A549 (cell line): ENCODE results near the gene HPGD. TPM values are rescaled to one million over a fixed set of nuclear protein-coding genes. Genes with fewer than 3 reads are reported as not detected.
A peak's percentile ranks its signal among the peaks of the same experiment; 100 is the strongest.

Experiments used
- ATAC-seq, 2 experiments: fragments of 200-7000 bp in 1 of 2; fragments of >200 bp in 1 of 2; cut with Nextera tagmentation in 1 of 2; cut with Tn5 transposase in 1 of 2; 3 replicates each; pipeline versions ENCODE4 v1.8.0 to v1.9.1; 2018 to 2020; ENCODE audit warnings: mild to moderate bottlenecking in 1 of 2, moderate library complexity in 1 of 2
- CTCF ChIA-PET: fragments of 300-600 bp; sonication (Branson Sonifier 250); formaldehyde crosslinking; extraction: SDS; loops from one replicate; lab custom pipeline; 2021; ENCODE audit warnings: antibody characterized with exemption, inconsistent platforms; lab: Yijun Ruan, JAX
- POLR2A ChIA-PET: fragments of 350-600 bp; formaldehyde crosslinking; extraction: SDS; loops from one replicate; lab custom pipeline; 2021; ENCODE audit warnings: antibody characterized with exemption, inconsistent platforms; lab: Yijun Ruan, JAX
- DNase-seq, 2 experiments: peaks; one replicate each; pipeline versions ENCODE4 v3.0.0 to v3.0.0-alpha.2; 2011 to 2016; ENCODE audit warnings: low read depth in 1 of 2, low spot score in 1 of 2
- FAIRE-seq: peaks from 2 replicates; lab custom pipeline; 2011; peaks lifted over from hg19 to GRCh38; lab: Jason Lieb, UNC
- H3K27ac ChIP-seq, 2 experiments: fragments of >200 bp; sonication (Bioruptor Twin); formaldehyde crosslinking; 3 replicates each; pipeline ENCODE4 v1.5.1; 2016 to 2017
- H3K4me1 ChIP-seq: fragments of >200 bp; sonication (Bioruptor Twin); formaldehyde crosslinking; 3 replicates; pipeline ENCODE4 v1.6.1; 2016
- H3K4me2 ChIP-seq: fragments of >200 bp; sonication (Bioruptor Twin); formaldehyde crosslinking; 3 replicates; pipeline ENCODE4 v1.6.1; 2016
- H3K4me3 ChIP-seq: fragments of >200 bp; sonication (Bioruptor Twin); formaldehyde crosslinking; 3 replicates; pipeline ENCODE4 v1.5.1; 2016
- H3K9me3 ChIP-seq: fragments of >200 bp; sonication (Bioruptor Twin); formaldehyde crosslinking; 3 replicates; pipeline ENCODE4 v1.6.1; 2016
- CBX2 ChIP-seq: fragments of 200-600 bp; sonication (generic); IDR thresholded peaks from 2 replicates; pipeline ENCODE4 v1.6.1; 2016; ENCODE audit warnings: low read depth, mild to moderate bottlenecking, borderline replicate concordance
- CEBPB ChIP-seq, 2 experiments: fragments of >200 bp in 1 of 2; sonication (Bioruptor Twin) in 1 of 2; formaldehyde crosslinking in 1 of 2; IDR thresholded peaks; 2 replicates each; pipeline ENCODE4 v1.6.1; 2012 to 2016
- CHD4 ChIP-seq: fragments of 200-600 bp; sonication (generic); IDR thresholded peaks from 2 replicates; pipeline ENCODE4 v1.6.1; 2016; ENCODE audit warnings: antibody characterized with exemption, mild to moderate bottlenecking, borderline replicate concordance
- EHF ChIP-seq: fragments of 250-450 bp; sonication (Bioruptor Pico); IDR thresholded peaks from 2 replicates; pipeline ENCODE4 v1.5.0; 2020; ENCODE audit warnings: mild to moderate bottlenecking
- EP300 ChIP-seq, 2 experiments: fragments of >200 bp; sonication (Bioruptor Twin); formaldehyde crosslinking; IDR thresholded peaks; 2 replicates in 1 of 2; 3 replicates in 1 of 2; pipeline ENCODE4 v1.6.1; 2016 to 2017
- FOSB ChIP-seq: fragments of 250-450 bp; sonication (Bioruptor Pico); IDR thresholded peaks from 2 replicates; pipeline ENCODE4 v1.5.0; 2020; ENCODE audit warnings: mild to moderate bottlenecking, moderate library complexity
- FOSL2 ChIP-seq, 2 experiments: fragments of 450-650 bp in 1 of 2; fragments of >200 bp in 1 of 2; sonication (Bioruptor Twin) in 1 of 2; formaldehyde crosslinking; IDR thresholded peaks; 2 replicates each; pipeline versions ENCODE4 v1.5.0 to v1.6.1; 2016 to 2020; ENCODE audit warnings: mild to moderate bottlenecking in 1 of 2, moderate library complexity in 1 of 2
- GATA3 ChIP-seq: IDR thresholded peaks from 2 replicates; pipeline ENCODE4 v1.6.1; 2012; ENCODE audit warnings: borderline replicate concordance
- HOXB13 ChIP-seq: fragments of 250-450 bp; sonication (Bioruptor Pico); IDR thresholded peaks from 2 replicates; pipeline ENCODE4 v1.5.0; 2020; ENCODE audit warnings: low read depth, mild to moderate bottlenecking, moderate library complexity
- HOXB5 ChIP-seq: fragments of 250-450 bp; sonication (Bioruptor Pico); IDR thresholded peaks from 2 replicates; pipeline ENCODE4 v1.5.0; 2020; ENCODE audit warnings: mild to moderate bottlenecking, moderate library complexity
- JUN ChIP-seq, 2 experiments: fragments of >200 bp; sonication (Bioruptor Twin); formaldehyde crosslinking; IDR thresholded peaks; 2 replicates in 1 of 2; 3 replicates in 1 of 2; pipeline ENCODE4 v1.6.1; 2016 to 2017
- JUNB ChIP-seq: fragments of >200 bp; sonication (Bioruptor Twin); formaldehyde crosslinking; IDR thresholded peaks from 2 replicates; pipeline ENCODE4 v1.6.1; 2016
- KDM5A ChIP-seq: fragments of 200-600 bp; sonication (generic); IDR thresholded peaks from 2 replicates; pipeline ENCODE4 v1.6.1; 2016; ENCODE audit warnings: antibody characterized with exemption, mild to moderate bottlenecking
- NFE2L2 ChIP-seq: fragments of 150-350 bp; conservative IDR thresholded peaks from 2 replicates; pipeline ENCODE4 v1.6.1; 2014; ENCODE audit warnings: low read length
- NPAS2 ChIP-seq: fragments of 250-450 bp; sonication (Bioruptor Pico); IDR thresholded peaks from 2 replicates; pipeline ENCODE4 v1.8.0; 2022; ENCODE audit warnings: mild to moderate bottlenecking, moderate library complexity, borderline replicate concordance
- RARB ChIP-seq: fragments of 250-450 bp; sonication (Bioruptor Pico); IDR thresholded peaks from 2 replicates; pipeline ENCODE4 v1.8.0; 2021; ENCODE audit warnings: mild to moderate bottlenecking, moderate library complexity
- RFX5 ChIP-seq: fragments of 450-650 bp; IDR thresholded peaks from 2 replicates; pipeline ENCODE4 v1.7.1; 2014; ENCODE audit warnings: antibody characterized with exemption, mild to moderate bottlenecking, moderate library complexity
- RNF2 ChIP-seq: fragments of 200-600 bp; sonication (generic); IDR thresholded peaks from 2 replicates; pipeline ENCODE4 v1.6.1; 2016; ENCODE audit warnings: low read depth, mild to moderate bottlenecking, antibody characterized with exemption, moderate library complexity, borderline replicate concordance
- SMC3 ChIP-seq: fragments of >200 bp; sonication (Bioruptor Twin); formaldehyde crosslinking; IDR thresholded peaks from 3 replicates; pipeline ENCODE4 v1.6.1; 2018; ENCODE audit warnings: inconsistent platforms
- WGBS: methylation state at CpG from one replicate; pipeline ENCODE4 v1.1.6; 2017; ENCODE audit errors: missing lambda C conversion rate; 5-methylcytosine and 5-hydroxymethylcytosine counted together
- polyA plus RNA-seq, 4 experiments: library from polyadenylated mRNA; depleted of rRNA in 3 of 4; stranded (reverse); fragments of >200 nt; fragmentation: RNase III in 1 of 4; extraction: RNeasy Plus Mini Kit Qiagen cat#74134 plus additional on column Dnase treatment in 1 of 4; gene quantifications; 2 replicates in 3 of 4; 3 replicates in 1 of 4; pipeline ENCODE4 v1.2.3, GENCODE V29; 2011 to 2017
- TF ChIP-seq, protein P1 (sequence below): fragments of >200 bp; sonication (Bioruptor Twin); formaldehyde crosslinking; IDR thresholded peaks from 3 replicates; pipeline ENCODE4 v1.5.1; 2016
- TF ChIP-seq, protein P2 (sequence below): IDR thresholded peaks from 2 replicates; pipeline ENCODE4 v1.6.1; 2012
- TF ChIP-seq, protein P3 (sequence below): fragments of >200 bp; sonication (Bioruptor Twin); formaldehyde crosslinking; IDR thresholded peaks from 3 replicates; pipeline ENCODE4 v1.6.1; 2016
- TF ChIP-seq, protein P4 (sequence below): IDR thresholded peaks from 2 replicates; pipeline ENCODE4 v1.6.1; 2012; ENCODE audit warnings: low read depth, borderline replicate concordance
- TF ChIP-seq, protein P5 (sequence below): fragments of >200 bp; sonication (Bioruptor Twin); formaldehyde crosslinking; IDR thresholded peaks from 2 replicates; pipeline ENCODE4 v1.6.1; 2016

Gene HPGD
- polyA plus RNA-seq, 2 of the 4 experiments (the other 2 are of a cell fraction), result 114 to 127 TPM

DNA sequence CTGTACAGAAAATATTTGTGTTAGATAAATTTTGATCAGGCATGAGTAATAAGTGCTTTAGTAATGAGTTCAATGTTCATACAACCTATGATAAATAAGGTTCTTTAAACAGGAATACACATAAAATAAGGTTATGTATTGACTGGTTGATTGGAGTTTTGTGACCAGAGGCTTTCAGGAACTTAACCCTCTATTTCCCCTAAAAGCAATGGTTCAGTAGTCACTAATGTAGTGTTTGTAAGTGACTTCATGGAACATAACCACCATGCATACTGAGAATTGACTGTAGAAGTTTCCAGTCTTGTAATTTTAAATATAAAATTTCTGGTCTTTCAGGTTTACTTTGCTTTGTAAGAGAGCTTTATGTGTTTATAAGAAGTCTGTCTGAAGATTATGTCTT lies 28.1 kb downstream of the HPGD start:
- FAIRE-seq (no peak), ATAC-seq (no peak), DNase-seq (no peak)
- Histone ChIP-seq H3K4me1 (peaks cover 56% of the 10 kb centered on the region), H3K4me2 (no peak overlapping the region), H3K27ac (no peak overlapping the region)
- CTCF ChIA-PET, result interaction anchor here (1.1 kb wide), 1 partner anchor 60 kb away, joined by 3 read pairs; no protein-coding TSS in a partner anchor
- TF ChIP-seq RARB (CRISPR knock-in tag), result no peak
- TF ChIP-seq CHD4, result no peak
- no peak for TF ChIP-seq HOXB13 (CRISPR knock-in tag)
- no peak for TF ChIP-seq KDM5A
- no peak for TF ChIP-seq NPAS2 (CRISPR knock-in tag)
- TF ChIP-seq RFX5, result no peak
- TF ChIP-seq, protein P1, sequence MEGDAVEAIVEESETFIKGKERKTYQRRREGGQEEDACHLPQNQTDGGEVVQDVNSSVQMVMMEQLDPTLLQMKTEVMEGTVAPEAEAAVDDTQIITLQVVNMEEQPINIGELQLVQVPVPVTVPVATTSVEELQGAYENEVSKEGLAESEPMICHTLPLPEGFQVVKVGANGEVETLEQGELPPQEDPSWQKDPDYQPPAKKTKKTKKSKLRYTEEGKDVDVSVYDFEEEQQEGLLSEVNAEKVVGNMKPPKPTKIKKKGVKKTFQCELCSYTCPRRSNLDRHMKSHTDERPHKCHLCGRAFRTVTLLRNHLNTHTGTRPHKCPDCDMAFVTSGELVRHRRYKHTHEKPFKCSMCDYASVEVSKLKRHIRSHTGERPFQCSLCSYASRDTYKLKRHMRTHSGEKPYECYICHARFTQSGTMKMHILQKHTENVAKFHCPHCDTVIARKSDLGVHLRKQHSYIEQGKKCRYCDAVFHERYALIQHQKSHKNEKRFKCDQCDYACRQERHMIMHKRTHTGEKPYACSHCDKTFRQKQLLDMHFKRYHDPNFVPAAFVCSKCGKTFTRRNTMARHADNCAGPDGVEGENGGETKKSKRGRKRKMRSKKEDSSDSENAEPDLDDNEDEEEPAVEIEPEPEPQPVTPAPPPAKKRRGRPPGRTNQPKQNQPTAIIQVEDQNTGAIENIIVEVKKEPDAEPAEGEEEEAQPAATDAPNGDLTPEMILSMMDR, result no peak
- TF ChIP-seq CBX2, result no peak
- no peak for TF ChIP-seq EHF (CRISPR knock-in tag)
- TF ChIP-seq, protein P2, sequence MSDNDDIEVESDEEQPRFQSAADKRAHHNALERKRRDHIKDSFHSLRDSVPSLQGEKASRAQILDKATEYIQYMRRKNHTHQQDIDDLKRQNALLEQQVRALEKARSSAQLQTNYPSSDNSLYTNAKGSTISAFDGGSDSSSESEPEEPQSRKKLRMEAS, result no peak
- TF ChIP-seq HOXB5 (CRISPR knock-in tag), result no peak
- TF ChIP-seq SMC3, result no peak
- TF ChIP-seq, all 56 proteins: peak for 0
- H3K9me3 ChIP-seq, result no peaks in the 10 kb centered on the region
- POLR2A ChIA-PET, result no interaction called here
- no peak overlapping the region for H3K4me3 ChIP-seq

DNA sequence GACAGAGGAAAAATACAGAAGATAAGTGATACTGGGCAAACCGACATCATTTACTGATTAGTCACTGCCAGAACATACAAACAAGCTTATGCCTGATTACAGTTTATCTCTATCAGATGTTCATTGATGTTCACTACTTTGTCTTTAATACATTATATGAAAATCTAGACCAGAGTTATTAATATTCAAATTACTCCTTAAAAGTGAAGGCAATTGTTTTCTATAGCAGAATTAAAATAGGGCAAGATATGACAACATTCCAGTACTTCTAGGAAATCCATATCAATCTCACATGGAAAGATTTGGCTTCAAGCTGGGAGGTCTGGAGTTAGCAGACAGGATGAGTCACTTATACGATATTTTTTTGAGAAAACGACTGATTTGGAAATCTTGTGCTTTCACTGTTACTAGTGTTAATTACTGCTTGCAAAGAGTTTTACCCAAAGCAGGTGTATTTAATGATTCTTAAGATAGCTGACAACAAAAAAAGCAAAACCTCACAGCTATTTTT lies 31.8 kb downstream of the HPGD start:
- ChIA-PET CTCF (no interaction called here), POLR2A (interaction anchor here (1.1 to 1.6 kb wide), 2 partner anchors 32 to 67 kb away, joined by 4 to 5 read pairs; partner anchors contain the start of gene HPGD)
- no peak overlapping the region for H3K4me3 ChIP-seq
- TF ChIP-seq, protein P3, sequence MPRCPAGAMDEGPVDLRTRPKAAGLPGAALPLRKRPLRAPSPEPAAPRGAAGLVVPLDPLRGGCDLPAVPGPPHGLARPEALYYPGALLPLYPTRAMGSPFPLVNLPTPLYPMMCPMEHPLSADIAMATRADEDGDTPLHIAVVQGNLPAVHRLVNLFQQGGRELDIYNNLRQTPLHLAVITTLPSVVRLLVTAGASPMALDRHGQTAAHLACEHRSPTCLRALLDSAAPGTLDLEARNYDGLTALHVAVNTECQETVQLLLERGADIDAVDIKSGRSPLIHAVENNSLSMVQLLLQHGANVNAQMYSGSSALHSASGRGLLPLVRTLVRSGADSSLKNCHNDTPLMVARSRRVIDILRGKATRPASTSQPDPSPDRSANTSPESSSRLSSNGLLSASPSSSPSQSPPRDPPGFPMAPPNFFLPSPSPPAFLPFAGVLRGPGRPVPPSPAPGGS, result 0 out of 3 replicates have a peak, but pooled peaks have one; percentile 50
- TF ChIP-seq SMC3, result peak; percentile 31; the same call in 2 of the 3 replicates
- no peak for TF ChIP-seq FOSB (CRISPR knock-in tag)
- TF ChIP-seq JUNB, result peak; percentile 85
- TF ChIP-seq NFE2L2, result no peak
- TF ChIP-seq, protein P4, sequence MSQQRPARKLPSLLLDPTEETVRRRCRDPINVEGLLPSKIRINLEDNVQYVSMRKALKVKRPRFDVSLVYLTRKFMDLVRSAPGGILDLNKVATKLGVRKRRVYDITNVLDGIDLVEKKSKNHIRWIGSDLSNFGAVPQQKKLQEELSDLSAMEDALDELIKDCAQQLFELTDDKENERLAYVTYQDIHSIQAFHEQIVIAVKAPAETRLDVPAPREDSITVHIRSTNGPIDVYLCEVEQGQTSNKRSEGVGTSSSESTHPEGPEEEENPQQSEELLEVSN, result 0 out of 2 replicates have a peak, but pooled peaks have one; percentile 26
- TF ChIP-seq RNF2, result no peak
- peak; percentile 71 for TF ChIP-seq FOSL2 (IDR thresholded peaks at IDR 0.05)
- TF ChIP-seq FOSL2 (CRISPR knock-in tag; IDR thresholded peaks at IDR 0.05), result peak; percentile 88
- TF ChIP-seq, protein P2, result peak; percentile 33; the same call in 1 of the 2 replicates
- peak; percentile 55 to 62; a peak in 3 of 5 replicates for TF ChIP-seq EP300 (IDR thresholded peaks at IDR 0.05)
- peak; percentile 51 to 82; a peak in 2 of 5 replicates for TF ChIP-seq JUN (IDR thresholded peaks at IDR 0.05)
- peak; percentile 37 to 72; a peak in 3 of 4 replicates for TF ChIP-seq CEBPB (IDR thresholded peaks at IDR 0.05)
- TF ChIP-seq, protein P5, sequence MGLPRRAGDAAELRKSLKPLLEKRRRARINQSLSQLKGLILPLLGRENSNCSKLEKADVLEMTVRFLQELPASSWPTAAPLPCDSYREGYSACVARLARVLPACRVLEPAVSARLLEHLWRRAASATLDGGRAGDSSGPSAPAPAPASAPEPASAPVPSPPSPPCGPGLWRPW, result no peak
- TF ChIP-seq HOXB13 (CRISPR knock-in tag), result no peak
- TF ChIP-seq GATA3, result peak; percentile 79; the same call in 1 of the 2 replicates
- peak overlapping the region; percentile 81 for H3K27ac ChIP-seq
- peak overlapping the region; percentile 69 for H3K4me2 ChIP-seq
- peaks cover 33% of the 10 kb centered on the region for H3K4me1 ChIP-seq
- ATAC-seq (peak; percentile 84 to 88), FAIRE-seq (peak; percentile 84), DNase-seq (peak; percentile 18 to 63)
- H3K9me3 ChIP-seq, result no peaks in the 10 kb centered on the region
- WGBS, result 0% methylated on average over 3 of the region's 3 CpGs
